GM21528 (cell line): ENCODE results near the gene CSRP2.

Source experiments
- ATAC-seq: cut with Tn5 transposase; IDR thresholded peaks from one replicate; pipeline ENCODE4 v1.9.1; 2021; ENCODE audit warnings: mild to moderate bottlenecking, moderate library complexity; ENCODE audit not compliant: unreplicated experiment, low FRiP score

CSRP2 gene

DNA sequence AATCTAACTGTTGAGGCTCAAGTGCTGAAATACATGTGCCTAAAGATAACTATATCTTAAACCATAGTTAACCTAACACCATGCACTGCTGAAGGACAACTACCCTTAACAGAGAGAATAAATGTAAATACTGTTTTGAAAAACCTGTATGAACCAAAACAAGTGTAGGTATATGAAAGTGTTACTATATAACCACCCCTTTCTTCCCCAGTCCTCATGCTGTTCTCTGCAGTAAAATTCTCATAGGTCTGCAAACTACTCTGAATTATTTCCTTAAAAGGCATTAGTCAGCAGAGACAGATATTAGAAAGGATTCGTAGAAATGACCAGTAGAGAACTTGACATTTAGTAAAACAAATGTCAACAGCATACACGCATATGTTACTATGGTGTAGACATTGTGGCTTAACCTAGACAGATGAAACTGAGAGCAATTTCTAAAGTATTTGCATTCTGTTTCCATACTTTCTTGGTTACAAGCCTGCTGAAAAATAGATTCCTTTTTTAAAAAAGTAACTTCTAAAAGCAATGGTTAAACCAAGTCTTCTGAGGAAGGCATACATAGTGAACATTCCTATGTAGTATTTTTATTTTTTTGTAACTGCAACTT is 13.9 kb downstream of the CSRP2 start:
- ATAC-seq: peak; percentile 84

DNA sequence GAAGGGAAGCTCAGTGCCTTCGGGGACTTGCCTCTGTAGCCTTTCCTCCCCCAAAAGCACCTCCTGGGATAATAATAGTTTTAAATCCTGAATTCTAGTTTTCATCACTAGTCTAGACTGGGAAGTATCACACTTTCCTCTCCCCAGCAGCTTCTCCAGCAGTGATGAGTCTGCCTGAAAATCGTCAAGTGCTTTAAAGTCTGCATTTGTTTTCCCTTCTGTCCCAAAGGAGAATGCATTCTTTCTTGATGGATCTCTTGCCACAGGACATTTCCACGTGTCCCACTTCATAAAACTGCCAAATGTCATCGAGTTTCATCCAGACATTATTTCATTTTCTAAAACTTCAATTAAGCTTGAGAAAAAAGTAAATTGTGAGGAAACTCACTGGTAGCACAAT is 15.0 kb downstream of the CSRP2 start:
- no peak for ATAC-seq

DNA sequence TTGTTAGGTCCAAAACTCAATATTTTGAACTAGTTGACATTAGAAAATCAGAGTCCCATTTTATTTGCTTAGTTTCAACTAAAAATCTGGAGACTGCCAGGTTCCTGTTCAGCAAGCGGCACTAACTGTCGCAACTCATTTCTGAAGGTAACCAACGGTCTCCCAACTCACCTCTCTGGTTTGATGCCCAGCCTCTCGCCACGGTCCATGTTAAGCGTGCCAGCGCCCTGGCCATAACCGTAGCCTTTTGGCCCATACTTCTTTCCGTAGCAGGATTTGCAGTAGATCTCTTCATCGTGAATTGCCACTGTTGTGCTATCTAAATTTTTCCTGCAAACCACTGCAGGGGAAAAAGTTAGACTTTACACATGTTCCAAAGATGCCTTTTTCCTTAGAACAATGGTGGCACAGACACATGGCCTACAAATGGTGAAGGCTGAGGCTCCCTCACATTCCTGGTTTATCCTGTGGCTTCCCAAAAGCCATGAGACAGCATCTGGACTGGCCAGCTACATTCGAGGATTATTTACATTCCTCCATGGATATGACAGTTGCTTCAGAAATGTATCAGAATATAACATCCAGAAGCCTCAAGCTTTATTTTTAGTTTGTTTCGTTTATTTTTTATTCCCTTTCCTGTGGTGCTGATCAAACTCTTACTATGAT is 15.7 kb downstream of the CSRP2 start:
- no peak for ATAC-seq

DNA sequence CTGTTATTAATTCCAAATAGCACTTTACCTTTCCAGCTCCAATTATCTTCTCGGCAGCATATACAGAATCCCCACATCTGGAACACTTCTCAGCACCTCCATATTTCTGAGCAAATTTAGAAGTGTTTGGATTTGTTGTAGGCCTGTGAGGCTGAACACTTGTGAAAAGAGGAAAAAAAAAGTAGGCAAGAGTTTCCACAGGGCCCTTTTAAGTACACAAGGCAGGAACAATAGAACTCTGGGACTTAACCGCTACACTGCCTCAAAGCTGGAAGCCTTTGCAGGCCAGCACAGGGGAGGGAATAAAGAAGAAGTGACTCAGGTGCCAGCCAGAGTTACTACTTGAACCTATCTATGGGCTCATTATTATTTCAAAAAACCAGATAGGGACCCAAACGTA is 18.6 kb downstream of the CSRP2 start:
- ATAC-seq: no peak

DNA sequence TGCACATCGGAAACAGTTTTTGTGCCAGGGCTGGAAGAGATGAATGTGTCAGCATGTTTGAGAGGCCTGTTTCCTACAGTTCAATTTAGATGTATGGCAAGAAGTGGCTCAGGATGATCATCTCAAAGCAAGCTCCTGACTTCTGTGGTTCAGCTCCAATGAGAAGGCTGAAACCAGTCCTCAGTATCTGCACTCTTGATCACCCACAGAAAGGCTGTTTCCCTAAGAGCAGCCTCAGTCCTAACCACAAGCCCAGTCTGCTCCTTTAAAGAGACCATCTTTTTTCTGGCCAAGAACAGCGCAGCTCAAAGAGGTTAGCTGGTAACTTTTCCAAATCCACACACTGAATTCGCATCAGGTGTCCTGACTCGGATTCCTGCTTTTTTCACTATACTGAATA is 19.2 kb downstream of the CSRP2 start:
- ATAC-seq: no peak

DNA sequence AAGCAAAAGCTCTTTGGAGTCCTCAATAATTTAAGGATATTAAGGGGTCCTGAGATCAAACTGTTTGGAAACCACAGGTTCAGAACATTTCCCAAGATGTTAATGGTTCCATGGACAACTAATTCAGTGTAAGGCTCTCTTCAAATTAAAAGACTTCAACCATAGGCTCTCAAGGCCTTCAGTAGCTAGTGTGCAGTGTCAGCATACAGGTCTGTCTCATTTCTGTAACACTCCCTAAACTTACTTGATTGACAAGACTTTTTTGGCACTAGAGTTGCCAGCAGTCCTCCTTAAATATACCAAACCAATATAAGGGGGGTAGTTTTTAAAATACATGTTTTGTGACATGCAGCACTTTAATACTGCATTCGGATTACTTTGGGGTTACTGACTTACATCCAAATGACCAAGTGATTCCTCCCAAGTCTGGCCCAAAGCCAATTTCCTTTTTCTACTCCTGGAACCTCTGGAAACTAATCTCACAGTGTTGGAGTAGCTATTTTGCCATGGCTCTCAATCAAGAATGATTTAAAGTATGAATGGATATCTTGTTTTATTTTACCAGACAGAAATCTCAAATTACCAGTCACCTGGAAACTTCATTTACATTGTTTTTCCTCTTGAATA is 22.7 kb downstream of the CSRP2 start:
- ATAC-seq: no peak

DNA sequence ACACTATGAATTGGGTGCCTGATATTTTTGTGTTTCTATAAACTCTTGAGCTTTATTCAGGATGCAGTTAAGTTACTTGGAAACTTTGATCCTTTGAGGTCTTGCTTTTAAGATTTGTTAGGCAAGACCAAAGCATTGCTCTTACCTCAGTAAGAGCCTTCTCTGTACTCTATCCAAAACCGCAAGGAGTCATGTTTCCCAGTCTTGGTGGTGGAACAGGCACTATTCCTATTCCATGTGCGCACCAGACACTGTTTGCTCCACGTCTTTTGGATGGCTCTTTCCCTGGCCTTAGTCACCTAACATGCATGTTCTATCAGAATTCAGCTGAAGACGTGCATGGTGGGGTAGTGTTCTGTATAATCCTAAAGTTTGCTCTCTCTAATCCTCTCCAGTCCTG is 23.5 kb downstream of the CSRP2 start:
- no peak for ATAC-seq

DNA sequence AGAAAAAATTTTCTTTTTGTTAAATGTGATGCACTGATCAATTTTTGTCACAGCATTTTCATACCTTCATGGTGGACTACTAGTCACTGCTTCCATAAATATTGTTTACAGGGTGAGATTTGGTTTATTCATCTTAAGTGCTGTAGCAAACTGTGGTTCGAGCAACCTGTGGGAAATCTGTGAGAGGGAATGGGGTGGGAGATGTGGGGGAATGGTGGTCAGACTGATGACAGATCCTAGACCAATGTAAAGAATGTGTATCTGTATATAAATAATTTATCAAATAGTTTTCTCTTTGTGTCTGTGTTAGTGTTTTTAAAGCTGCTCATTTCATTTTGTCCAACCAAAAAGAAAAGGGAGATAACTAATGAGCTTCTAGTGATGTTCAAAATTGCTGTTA is 26.7 kb downstream of the CSRP2 start:
- ATAC-seq: no peak

DNA sequence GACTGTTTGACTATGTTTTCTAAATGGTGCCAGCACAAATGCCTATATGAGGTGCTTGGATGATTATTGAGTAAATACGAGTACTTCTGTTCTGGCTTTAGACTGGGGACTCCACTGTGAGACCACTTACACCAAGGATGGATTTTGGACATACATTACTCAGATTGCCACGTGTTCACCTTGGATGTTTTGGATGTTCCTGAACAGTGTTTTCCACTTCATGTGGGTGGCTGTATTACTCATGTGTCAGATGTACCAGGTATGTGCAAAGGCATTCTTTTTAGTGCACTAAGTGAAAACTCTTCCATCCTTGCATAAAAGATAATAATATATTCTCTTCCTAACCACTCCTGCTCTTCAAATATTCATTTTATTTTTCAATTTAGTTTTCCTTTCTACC is 30.7 kb downstream of the CSRP2 start:
- no peak for ATAC-seq

DNA sequence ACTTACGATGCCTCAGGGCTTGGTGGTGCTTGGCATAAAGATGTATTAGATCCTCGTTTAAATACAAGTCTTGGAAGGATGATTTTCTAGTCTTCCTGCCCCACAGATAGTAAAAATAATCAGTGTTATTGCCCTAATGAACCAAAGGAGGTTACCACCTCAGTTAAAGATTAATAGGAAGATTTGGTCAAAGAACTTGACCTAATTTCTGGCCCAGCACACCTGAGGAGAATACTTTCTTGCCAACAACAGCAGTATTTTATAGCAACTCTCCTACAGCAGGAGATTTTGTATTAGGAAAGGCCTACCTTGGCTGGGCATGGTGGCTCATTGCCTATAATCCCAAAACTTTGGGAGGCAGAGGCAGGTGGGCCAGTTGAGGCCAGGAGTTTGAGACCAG is 31.6 kb downstream of the CSRP2 start:
- no peak for ATAC-seq

DNA sequence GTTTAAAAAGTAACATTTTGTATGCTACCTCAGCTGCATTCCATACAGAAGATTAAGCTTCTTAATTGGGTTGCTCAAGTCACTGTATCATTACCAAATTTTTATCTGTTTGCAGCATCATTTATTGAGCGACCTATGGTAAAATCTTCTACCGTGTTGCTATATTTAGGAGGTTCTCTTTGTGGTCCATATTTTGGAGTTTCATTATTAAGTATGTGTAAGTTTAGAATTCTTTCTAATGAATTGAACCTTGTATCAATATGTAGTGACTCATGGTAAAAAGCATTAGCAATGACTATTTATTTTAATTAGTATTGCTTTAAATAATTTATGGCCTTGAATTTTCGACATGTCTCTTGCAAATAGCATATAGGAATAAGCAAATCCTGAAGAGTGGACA is 42.2 kb downstream of the CSRP2 start:
- ATAC-seq: no peak

DNA sequence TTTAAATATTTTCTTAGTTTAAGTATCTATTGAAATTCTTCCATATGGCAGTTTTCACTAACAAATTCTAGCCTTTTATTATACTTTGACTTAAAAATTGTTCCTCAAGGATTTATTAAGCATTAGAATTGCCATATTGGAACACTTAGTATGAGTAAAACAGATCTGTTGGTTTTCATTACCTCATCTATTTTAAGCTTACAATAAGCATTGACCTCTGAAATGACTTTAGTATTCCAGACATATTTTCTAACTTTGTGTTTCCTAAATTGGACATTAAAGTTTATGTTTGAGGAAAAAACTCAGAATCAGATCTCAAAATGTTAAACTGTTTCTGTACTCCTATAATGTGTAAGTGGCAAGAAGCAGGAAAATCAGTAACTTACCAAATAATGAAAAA is 48.4 kb downstream of the CSRP2 start:
- no peak for ATAC-seq

DNA sequence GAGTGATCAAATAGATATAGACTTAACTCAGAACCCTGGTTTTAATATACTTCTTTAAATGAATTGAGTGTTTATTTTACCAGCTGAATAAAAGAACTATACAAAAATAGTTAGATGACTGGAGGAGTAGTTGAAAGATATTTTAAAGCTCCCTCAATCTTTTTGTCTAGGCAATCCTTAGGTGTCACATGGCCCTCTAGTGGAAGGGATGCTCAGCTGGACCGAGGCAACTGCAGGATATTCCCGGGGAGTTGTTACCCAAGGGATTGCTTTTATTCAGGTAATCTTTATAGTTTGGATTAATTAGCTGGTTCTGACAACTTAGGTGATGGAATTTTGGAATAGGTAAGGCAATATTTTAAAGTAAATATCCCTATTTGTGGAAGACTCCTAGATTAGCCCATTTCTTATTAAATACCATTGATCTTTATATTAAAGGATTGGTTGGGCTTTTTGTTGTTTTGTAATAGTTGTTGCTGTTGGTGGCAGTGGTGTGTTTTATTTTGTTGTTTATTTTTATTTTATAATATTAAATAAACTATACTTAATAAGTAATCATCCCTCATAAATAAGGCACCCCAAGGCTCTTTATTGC is 57.8 kb downstream of the CSRP2 start:
- no peak for ATAC-seq

DNA sequence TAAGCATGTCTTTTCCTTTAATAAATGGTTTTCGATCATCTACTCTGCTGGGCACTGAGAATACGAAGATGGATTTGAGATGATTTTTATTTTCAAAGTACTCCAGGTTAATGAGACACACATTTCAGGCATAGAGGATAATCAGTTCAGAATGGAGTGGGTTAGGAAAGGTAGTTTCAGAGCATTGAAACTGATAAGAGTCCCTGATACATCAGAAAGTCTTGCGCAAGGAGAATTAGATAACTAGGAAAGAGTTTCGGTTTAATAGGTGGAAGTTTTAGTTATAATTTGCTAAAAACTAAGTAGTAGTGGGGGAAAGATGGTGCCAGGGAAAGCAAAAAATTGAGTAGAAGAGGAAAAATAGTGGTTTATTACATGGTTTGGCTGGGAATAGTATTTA is 64.8 kb downstream of the CSRP2 start:
- ATAC-seq: no peak

DNA sequence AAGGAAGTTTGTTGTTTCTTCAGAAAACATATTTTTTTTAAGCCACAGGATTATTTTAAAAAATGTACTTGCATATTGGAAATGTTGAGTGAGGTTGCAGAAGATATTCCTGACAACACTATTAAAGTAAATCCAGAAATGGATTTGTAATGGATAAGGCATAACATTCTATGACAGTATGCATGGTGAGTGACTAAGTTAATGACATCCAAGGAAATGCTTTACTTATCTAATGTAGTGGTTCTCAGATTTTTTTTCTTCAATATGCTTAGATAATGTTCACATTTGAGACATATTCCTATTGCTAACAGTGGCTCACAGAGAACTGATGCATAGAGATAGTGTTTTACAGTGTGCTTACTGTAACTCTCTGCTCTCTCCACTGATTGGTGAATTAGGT is 65.6 kb downstream of the CSRP2 start:
- ATAC-seq: no peak

DNA sequence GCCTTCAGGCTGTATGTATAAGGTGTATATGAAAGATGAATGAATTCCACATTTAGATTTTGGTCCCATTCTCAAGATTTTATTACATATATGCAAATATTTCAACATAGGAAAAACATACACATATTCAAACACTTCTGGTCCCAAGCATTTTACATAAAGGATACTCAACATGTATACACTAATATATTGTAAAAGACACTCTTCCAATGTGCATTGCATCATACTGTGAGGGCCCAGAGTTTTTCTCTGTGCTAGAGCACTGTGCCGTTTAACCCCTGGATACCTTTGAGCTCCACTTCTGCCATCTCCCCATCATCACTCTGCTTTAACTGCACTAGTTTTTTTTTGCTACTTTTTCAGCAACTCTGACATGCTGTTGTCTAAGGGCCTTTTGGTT is 66.8 kb downstream of the CSRP2 start:
- ATAC-seq: no peak

DNA sequence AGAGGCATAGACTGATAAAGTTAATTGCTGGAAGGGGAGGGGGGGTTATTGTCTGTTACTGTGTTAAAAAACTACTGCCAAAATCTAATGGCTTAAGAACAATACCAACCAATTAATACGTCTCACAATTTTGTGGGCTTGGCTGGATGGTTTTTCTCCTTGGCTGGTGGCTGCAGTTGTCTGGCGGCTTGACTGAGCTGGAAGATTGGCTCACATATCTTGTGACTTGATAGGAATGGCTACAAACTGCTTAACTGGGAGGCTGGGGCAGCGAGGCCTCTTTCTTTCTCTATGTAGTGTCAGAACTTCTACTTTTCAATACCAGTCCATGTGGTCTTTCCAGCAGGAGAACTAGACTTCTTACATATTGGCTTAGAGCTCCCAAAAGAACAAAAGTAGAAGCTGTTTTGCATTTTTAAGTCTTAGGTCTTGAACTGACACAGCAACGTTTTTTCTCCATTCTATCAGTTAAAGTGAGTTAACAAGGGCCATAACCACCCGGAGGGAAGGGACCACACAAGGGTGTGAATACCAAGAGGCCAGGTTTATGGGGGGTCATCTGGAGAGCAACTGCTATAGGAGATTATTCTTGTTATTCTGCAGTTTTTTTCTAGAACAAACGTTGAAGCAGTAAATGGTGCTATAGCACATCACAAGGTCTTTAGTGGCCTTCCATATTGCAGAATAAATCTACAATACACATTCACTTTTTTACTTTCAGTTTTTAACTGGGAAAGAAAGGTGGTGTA is 68.0 kb downstream of the CSRP2 start:
- no peak for ATAC-seq
